HEK293 (cell line): ENCODE results near the gene KIF20A.

ENCODE experiments used
- CTCF ChIA-PET: fragments of 350-600 bp; formaldehyde crosslinking; extraction: SDS; loops from one replicate; lab custom pipeline; 2021; ENCODE audit warnings: antibody characterized with exemption; lab: Yijun Ruan, JAX
- POLR2A ChIA-PET: fragments of 300-600 bp; formaldehyde crosslinking; extraction: SDS; loops from one replicate; lab custom pipeline; 2020; ENCODE audit warnings: antibody characterized with exemption, inconsistent platforms; lab: Yijun Ruan, JAX
- H3K27ac ChIP-seq: fragments of 200-500 bp; sonication (Bioruptor generic); 2 replicates; pipeline ENCODE4 v1.5.1; 2014; ENCODE audit warnings: low read depth, low read length, control low read depth, inconsistent platforms; ENCODE audit errors: extremely low read depth
- H3K36me3 ChIP-seq, 2 experiments: fragments of 200-500 bp in 1 of 2; sonication (Bioruptor generic) in 1 of 2; 1 replicate in 1 of 2; 2 replicates in 1 of 2; pipeline ENCODE4 v1.5.1; 2014 to 2017; ENCODE audit warnings: inconsistent platforms in 2 of 2, low read length in 2 of 2; ENCODE audit not compliant: control insufficient read depth in 2 of 2, insufficient read depth in 1 of 2
- H3K4me1 ChIP-seq: fragments of 200-500 bp; sonication (Bioruptor generic); 2 replicates; pipeline ENCODE4 v1.5.1; 2014; ENCODE audit warnings: mild to moderate bottlenecking, low read length, inconsistent platforms; ENCODE audit not compliant: control insufficient read depth, insufficient read depth
- H3K4me3 ChIP-seq: 2 replicates; pipeline ENCODE4 v1.5.1; 2011; ENCODE audit warnings: low read depth, mild to moderate bottlenecking, control low read depth, low read length, moderate library complexity
- H3K9me3 ChIP-seq: fragments of 200-500 bp; sonication (Bioruptor generic); 2 replicates; pipeline ENCODE4 v1.5.1; 2014; ENCODE audit warnings: low read depth, low read length, inconsistent platforms; ENCODE audit not compliant: control insufficient read depth, insufficient read depth
- ATF2 ChIP-seq: fragments of 450-650 bp; formaldehyde crosslinking; IDR thresholded peaks from 2 replicates; pipeline ENCODE4 v1.5.1; 2016; ENCODE audit warnings: missing biosample characterization, missing genetic modification characterization, low read depth
- BCL11A ChIP-seq: fragments of 450-650 bp; formaldehyde crosslinking; IDR thresholded peaks from 2 replicates; pipeline ENCODE4 v1.5.1; 2016; ENCODE audit warnings: low read depth, missing biosample characterization, missing genetic modification characterization
- GFI1B ChIP-seq: fragments of 450-650 bp; formaldehyde crosslinking; IDR thresholded peaks from 2 replicates; pipeline ENCODE4 v1.5.1; 2016; ENCODE audit warnings: missing biosample characterization, missing genetic modification characterization
- IKZF3 ChIP-seq: fragments of 450-650 bp; IDR thresholded peaks from 2 replicates; pipeline ENCODE4 v1.5.0; 2018; ENCODE audit warnings: missing biosample characterization, mild to moderate bottlenecking, missing genetic modification characterization, moderate library complexity
- KLF8 ChIP-seq: fragments of 450-650 bp; formaldehyde crosslinking; IDR thresholded peaks from 2 replicates; pipeline ENCODE4 v1.5.1; 2016; ENCODE audit warnings: missing biosample characterization, missing genetic modification characterization
- MEIS1 ChIP-seq: sonication (generic); formaldehyde crosslinking; IDR thresholded peaks from 2 replicates; pipeline ENCODE4 v1.8.1; 2022; ENCODE audit warnings: missing genetic modification reagents, mild to moderate bottlenecking, borderline replicate concordance
- OVOL3 ChIP-seq: fragments of 450-650 bp; formaldehyde crosslinking; IDR thresholded peaks from 2 replicates; pipeline ENCODE4 v1.5.1; 2016; ENCODE audit warnings: missing biosample characterization, missing genetic modification characterization
- SETDB1 ChIP-seq: IDR thresholded peaks from one replicate; pipeline ENCODE4 v1.6.1; 2017; ENCODE audit warnings: mild to moderate bottlenecking, low read length, moderate library complexity, mixed read lengths; ENCODE audit not compliant: insufficient read length
- TCF7L2 ChIP-seq: IDR thresholded peaks from 2 replicates; pipeline ENCODE4 v1.6.1; 2011; ENCODE audit warnings: low read depth, mild to moderate bottlenecking, inconsistent platforms, low read length, moderate library complexity, borderline replicate concordance
- ZNF175 ChIP-seq: fragments of 450-650 bp; formaldehyde crosslinking; IDR thresholded peaks from 2 replicates; pipeline ENCODE4 v1.5.1; 2016; ENCODE audit warnings: missing biosample characterization, missing genetic modification characterization
- ZNF19 ChIP-seq: fragments of 450-650 bp; formaldehyde crosslinking; IDR thresholded peaks from 2 replicates; pipeline ENCODE4; 2016; ENCODE audit warnings: missing biosample characterization, missing genetic modification characterization, low read depth
- ZNF221 ChIP-seq: fragments of 450-650 bp; formaldehyde crosslinking; IDR thresholded peaks from 2 replicates; pipeline ENCODE4 v1.5.1; 2017; ENCODE audit warnings: missing biosample characterization, missing genetic modification characterization, borderline replicate concordance
- ZNF26 ChIP-seq: fragments of 450-650 bp; formaldehyde crosslinking; IDR thresholded peaks from 2 replicates; pipeline ENCODE4 v1.5.1; 2016; ENCODE audit warnings: missing biosample characterization, missing genetic modification characterization
- ZNF404 ChIP-seq: fragments of 450-650 bp; formaldehyde crosslinking; IDR thresholded peaks from 2 replicates; pipeline ENCODE4 v1.5.1; 2017; ENCODE audit warnings: missing biosample characterization, missing genetic modification characterization
- ZNF426 ChIP-seq: fragments of 450-650 bp; formaldehyde crosslinking; IDR thresholded peaks from 2 replicates; pipeline ENCODE4 v1.5.1; 2017; ENCODE audit warnings: missing biosample characterization, missing genetic modification characterization, mild to moderate bottlenecking, inconsistent platforms, moderate library complexity
- ZNF529 ChIP-seq: fragments of 450-650 bp; formaldehyde crosslinking; IDR thresholded peaks from 2 replicates; pipeline ENCODE4 v1.5.1; 2017; ENCODE audit warnings: missing genetic modification characterization, missing biosample characterization; ENCODE audit not compliant: insufficient replicate concordance
- ZNF548 ChIP-seq: fragments of 450-650 bp; formaldehyde crosslinking; IDR thresholded peaks from 2 replicates; pipeline ENCODE4 v1.5.1; 2016; ENCODE audit warnings: missing biosample characterization, missing genetic modification characterization
- ZNF571 ChIP-seq: fragments of 450-650 bp; formaldehyde crosslinking; IDR thresholded peaks from 2 replicates; pipeline ENCODE4 v1.5.0; 2017; ENCODE audit warnings: missing biosample characterization, missing genetic modification characterization
- ZNF660 ChIP-seq: fragments of 450-650 bp; IDR thresholded peaks from 2 replicates; pipeline ENCODE4 v1.5.1; 2018; ENCODE audit warnings: missing biosample characterization, mild to moderate bottlenecking, missing genetic modification characterization
- ZNF701 ChIP-seq: fragments of 450-650 bp; formaldehyde crosslinking; IDR thresholded peaks from 2 replicates; pipeline ENCODE4 v1.5.1; 2016; ENCODE audit warnings: missing biosample characterization, missing genetic modification characterization
- ZNF791 ChIP-seq: fragments of 450-650 bp; formaldehyde crosslinking; IDR thresholded peaks from 2 replicates; pipeline ENCODE4 v1.5.1; 2016; ENCODE audit warnings: missing biosample characterization, missing genetic modification characterization
- TF ChIP-seq, protein P1 (sequence below): fragments of 450-650 bp; formaldehyde crosslinking; IDR thresholded peaks from 2 replicates; pipeline ENCODE4 v1.5.1; 2016; ENCODE audit warnings: missing biosample characterization, missing genetic modification characterization

KIF20A gene

DNA sequence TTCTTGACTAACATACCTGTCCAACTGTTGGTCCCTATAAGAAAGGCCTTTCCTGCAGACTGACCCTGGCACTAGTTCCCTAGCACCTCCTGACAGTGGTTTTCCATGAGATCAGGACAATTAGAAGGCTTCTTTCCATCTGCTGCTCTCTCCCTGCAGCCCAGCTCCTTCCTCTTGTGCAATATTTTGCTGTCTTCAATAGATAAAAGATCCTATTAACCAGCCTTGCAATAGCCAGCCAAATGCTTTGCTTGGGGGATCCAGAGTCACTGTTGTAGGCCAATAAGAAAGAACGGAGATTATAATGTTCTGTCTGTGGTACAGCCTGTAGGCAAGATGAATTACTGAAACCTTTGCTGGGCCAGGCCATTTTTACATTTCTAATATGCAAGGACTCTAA lies 21.3 kb upstream of the KIF20A start:
- POLR2A ChIA-PET: no interaction called here
- H3K4me1 ChIP-seq: no peaks in the 10 kb centered on the region
- no peak overlapping the region for H3K4me3 ChIP-seq
- no peak overlapping the region for H3K27ac ChIP-seq
- H3K36me3 ChIP-seq: peaks cover 64 to 66% of the 10 kb centered on the region in 2 experiments
- no peaks in the 10 kb centered on the region for H3K9me3 ChIP-seq
- TF ChIP-seq IKZF3 (tag by site-specific recombination): no peak
- no peak for TF ChIP-seq ZNF175 (tag by site-specific recombination)
- no peak for TF ChIP-seq ZNF660
- TF ChIP-seq ZNF571 (tag by site-specific recombination): no peak
- no peak for TF ChIP-seq ATF2 (tag by site-specific recombination)
- CTCF ChIA-PET: interaction anchor here (1.1 kb wide), 1 partner anchor 81 kb away, joined by 5 read pairs; no protein-coding TSS in a partner anchor

DNA sequence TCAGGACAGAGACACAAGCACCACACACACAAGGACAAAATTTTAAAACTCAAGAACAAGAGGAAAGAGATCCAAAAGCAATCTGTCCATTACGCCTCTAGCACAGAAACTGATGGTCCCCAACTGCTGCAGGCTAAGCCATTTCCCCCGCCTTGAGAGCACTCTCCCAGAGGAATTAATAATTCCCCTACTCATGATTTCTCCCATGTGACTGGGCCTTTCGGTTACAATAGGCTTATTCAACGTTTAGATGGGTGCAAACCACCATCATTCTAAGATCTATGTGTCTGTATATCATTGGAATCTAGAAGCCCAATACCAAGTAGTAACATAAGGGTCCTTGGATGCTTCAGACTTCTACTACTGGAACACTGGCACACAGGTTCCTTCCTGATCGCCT lies 19.2 kb upstream of the KIF20A start:
- Histone ChIP-seq H3K4me3 (no peak overlapping the region), H3K27ac (no peak overlapping the region), H3K4me1 (no peaks in the 10 kb centered on the region), H3K36me3 (peaks cover 84 to 86% of the 10 kb centered on the region in 2 experiments), H3K9me3 (no peaks in the 10 kb centered on the region)
- TF ChIP-seq, protein P1, sequence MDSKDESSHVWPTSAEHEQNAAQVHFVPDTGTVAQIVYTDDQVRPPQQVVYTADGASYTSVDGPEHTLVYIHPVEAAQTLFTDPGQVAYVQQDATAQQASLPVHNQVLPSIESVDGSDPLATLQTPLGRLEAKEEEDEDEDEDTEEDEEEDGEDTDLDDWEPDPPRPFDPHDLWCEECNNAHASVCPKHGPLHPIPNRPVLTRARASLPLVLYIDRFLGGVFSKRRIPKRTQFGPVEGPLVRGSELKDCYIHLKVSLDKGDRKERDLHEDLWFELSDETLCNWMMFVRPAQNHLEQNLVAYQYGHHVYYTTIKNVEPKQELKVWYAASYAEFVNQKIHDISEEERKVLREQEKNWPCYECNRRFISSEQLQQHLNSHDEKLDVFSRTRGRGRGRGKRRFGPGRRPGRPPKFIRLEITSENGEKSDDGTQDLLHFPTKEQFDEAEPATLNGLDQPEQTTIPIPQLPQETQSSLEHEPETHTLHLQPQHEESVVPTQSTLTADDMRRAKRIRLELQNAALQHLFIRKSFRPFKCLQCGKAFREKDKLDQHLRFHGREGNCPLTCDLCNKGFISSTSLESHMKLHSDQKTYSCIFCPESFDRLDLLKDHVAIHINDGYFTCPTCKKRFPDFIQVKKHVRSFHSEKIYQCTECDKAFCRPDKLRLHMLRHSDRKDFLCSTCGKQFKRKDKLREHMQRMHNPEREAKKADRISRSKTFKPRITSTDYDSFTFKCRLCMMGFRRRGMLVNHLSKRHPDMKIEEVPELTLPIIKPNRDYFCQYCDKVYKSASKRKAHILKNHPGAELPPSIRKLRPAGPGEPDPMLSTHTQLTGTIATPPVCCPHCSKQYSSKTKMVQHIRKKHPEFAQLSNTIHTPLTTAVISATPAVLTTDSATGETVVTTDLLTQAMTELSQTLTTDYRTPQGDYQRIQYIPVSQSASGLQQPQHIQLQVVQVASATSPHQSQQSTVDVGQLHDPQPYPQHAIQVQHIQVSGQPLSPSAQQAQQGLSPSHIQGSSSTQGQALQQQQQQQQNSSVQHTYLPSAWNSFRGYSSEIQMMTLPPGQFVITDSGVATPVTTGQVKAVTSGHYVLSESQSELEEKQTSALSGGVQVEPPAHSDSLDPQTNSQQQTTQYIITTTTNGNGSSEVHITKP (tag by site-specific recombination): no peak
- no peak for TF ChIP-seq ZNF548 (tag by site-specific recombination)
- TF ChIP-seq KLF8 (tag by site-specific recombination): no peak
- no peak for TF ChIP-seq ZNF19 (tag by site-specific recombination)
- no peak for TF ChIP-seq BCL11A (tag by site-specific recombination)
- TF ChIP-seq ZNF221 (tag by site-specific recombination): no peak
- no peak for TF ChIP-seq ZNF529 (tag by site-specific recombination)
- TF ChIP-seq ZNF404 (tag by site-specific recombination): no peak
- no peak for TF ChIP-seq MEIS1
- TF ChIP-seq TCF7L2: no peak
- TF ChIP-seq ZNF791 (tag by site-specific recombination): no peak
- TF ChIP-seq ZNF426: no peak
- no peak for TF ChIP-seq ZNF701 (tag by site-specific recombination)
- TF ChIP-seq ZNF26 (tag by site-specific recombination): no peak
- no peak for TF ChIP-seq OVOL3 (tag by site-specific recombination)
- no peak for TF ChIP-seq SETDB1
- no peak for TF ChIP-seq GFI1B (tag by site-specific recombination)
- CTCF ChIA-PET: no interaction called here
- POLR2A ChIA-PET: no interaction called here
